ENCODE results near the gene FAM120AOS.

The FAM120AOS gene

GRCh38 chr9:93437996-93438395, 15.4 kb downstream of the FAM120AOS start:
- DNase-seq (ENCODE audit: low read depth, low spot score): no peak

DNA sequence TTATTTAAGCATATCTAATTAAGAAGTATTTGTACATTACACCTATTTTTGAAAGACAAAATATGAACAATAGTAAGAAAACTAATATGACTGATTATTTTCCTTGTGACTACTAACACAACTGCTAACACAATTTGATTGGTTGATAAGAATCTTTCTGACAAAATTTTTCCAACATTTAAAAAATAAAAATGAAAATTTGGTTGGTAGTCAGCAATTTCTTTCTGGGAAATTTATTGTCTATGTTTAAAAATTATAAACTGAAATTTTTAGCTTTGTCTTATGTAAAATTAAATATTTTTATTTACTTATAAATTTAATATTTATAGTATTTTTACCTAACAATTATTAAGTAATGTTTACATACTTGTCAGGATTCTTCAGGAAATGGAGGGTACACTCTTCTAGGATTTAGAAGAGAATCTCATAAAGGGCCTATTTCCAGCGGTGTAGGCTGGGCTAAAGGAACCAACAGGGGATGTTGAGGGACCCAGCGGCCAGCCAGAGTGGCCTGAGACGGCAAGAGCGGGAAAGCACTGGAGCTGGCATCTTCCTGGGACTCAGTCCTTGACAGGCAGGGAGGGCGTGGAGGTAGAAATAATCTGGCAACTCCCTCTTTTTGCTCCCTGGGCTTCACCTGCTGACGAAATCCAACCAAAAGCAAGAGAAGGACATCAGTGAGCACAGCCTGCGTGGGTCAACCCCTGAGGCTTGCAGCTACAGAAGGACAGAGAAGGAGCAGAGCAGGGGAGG, 16.6 kb downstream of the FAM120AOS start:
- DNase-seq (ENCODE audit: low read depth, low spot score): no peak

DNA sequence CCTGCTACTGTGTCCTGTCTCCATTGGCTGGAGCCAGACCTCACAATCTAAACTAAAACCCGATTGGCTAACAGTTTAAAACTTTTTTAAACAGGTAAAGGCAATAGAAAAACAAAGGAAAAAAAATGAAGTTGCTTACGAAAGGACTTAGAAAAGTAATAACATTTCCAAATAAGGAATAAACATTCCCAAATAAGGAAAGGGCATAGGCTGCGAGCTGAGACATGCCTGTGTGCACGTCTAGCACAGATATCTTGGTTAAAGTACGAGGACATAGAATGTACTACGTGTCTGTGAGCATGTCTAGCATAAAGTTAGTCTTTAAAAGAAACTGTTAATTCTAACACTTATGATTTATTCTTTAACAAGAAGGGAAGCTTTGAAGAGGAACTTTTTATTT, 17.2 kb downstream of the FAM120AOS start:
- no peak for DNase-seq (ENCODE audit: low read depth, low spot score)

- DNase-seq (ENCODE audit: low read depth, low spot score): no peak
Measured at GRCh38 chr9:93435386-93435785, 18.0 kb downstream of the FAM120AOS start.

DNA sequence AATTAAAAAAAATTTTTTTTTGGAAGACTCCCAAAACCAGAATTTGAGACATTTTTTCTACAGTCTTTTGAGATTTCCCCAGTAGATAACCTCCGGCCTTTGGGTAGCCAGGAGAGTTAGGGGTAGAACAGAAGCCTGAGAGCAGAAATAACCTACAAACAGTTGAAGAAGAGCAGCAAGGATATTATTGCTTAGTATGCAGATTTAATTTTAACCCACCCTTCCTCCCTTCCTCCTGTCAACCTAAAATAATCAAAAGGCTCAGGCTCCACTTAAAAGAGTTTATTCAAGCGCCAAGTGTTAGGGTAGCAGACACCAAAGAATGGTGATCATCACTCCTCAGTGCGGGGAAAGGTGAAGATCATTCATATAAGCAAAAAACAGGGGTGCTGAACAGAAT, 19.3 kb downstream of the FAM120AOS start:
- DNase-seq (ENCODE audit: low read depth, low spot score): no peak

DNA sequence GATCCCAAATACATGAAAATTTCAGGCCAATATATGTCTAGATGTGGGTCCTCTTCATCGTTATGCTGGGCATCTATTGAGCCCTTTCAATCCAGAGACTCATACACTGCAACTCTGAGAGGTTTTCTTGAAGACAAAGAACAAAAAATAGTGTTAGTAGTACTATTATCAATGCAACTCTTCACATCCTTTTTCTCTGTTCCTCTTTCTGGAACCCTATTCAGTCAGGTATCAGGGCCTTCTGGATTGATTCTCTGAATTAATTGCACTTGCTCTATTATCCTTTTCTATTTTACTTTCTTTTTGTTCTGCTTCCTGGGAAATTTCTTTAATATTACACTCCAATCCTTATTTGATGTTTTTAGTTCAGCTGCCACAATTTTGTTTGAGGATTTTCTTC, 20.4 kb downstream of the FAM120AOS start:
- DNase-seq (ENCODE audit: low read depth, low spot score): no peak

DNA sequence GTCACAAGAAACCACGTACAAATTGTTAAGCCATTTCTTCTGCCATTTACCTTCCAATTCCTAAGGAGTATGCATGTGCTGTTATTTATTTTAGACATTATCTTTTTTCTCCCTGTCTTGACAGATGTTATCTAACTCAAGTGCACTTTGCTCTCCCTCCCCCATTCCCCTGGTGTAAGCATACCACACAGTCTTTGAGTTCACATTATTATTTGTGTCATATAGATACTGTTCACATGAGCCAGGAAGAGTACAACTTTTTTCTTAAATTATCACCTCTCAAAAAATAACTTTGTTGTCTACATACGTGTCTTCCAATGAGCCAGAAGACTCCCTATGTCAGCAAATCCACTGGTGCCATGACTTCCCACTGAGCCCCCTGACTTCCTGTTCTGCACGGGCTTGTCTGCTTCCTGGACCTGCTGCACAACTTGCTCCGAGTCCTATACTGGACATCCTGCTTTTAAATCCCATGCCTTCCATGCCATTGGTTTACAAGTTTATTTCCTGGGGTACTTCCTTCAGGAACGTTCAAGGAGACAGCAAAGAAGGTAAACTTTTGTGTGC, 21.8 kb downstream of the FAM120AOS start:
- no peak for DNase-seq (ENCODE audit: low read depth, low spot score)

- DNase-seq (ENCODE audit: low read depth, low spot score): no peak
Measured at GRCh38 chr9:93427655-93428379, 25.6 kb downstream of the FAM120AOS start.

- DNase-seq (ENCODE audit: low read depth, low spot score): no peak
Measured at GRCh38 chr9:93422977-93423616, 30.3 kb downstream of the FAM120AOS start.

DNA sequence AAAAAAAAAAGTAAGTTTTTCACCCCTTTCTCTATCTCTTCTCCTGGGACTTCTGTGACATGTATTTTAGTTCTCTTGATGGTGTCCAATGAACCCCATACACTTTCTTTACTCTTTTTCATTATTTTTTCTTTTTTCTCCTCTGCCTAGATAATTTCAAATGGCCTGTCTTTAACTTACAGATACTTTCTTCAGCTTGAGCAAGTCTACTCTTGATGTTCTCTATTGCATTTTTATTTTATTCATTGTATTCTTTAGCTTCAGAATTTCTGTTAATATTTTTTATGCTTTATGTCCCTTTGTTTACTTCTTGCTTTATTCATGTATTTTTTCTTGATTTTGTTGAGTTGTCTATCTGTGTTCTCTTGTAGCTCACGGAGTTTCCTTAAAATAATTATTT, 34.4 kb downstream of the FAM120AOS start:
- DNase-seq (ENCODE audit: low read depth, low spot score): no peak

GRCh38 chr9:93417538-93417937, 35.8 kb downstream of the FAM120AOS start:
- DNase-seq (ENCODE audit: low read depth, low spot score): no peak

DNA sequence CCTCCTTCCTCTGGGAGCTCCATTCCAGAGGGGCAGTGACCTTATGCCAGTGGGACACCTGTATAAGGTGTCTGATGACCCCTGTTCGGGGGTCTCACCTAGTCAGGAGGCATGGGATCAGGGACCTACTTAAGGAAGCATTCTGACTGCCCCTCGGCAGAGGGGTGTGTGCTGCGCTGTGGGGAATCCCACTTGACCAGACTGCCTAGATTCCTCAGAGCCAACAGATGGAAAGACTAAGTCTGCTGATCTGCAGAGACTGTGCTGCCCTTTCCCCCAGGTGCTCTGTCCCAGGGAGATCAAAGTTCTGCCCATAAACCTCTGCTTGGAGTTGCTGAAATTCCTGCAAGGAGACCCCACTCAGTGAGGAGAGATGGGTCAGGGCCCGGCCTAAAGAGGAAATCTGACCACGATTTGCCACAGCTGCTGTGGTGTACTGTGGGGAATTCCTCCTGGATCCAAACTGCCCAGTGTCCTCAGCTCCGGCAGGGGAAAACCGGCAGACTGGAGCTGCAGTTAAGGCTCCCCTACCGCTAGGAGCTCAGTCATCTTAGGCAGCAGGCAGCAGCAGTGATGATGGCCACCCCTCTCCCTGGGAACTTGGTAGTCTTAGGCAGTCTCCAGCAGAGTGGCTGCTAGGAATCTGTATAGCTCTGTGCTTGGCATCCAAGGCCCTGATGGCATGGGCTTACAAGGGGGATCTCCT, 36.7 kb downstream of the FAM120AOS start:
- DNase-seq (ENCODE audit: low read depth, low spot score): no peak

- no peak for DNase-seq (ENCODE audit: low read depth, low spot score)
Measured at GRCh38 chr9:93415176-93415690, 38.1 kb downstream of the FAM120AOS start.

GRCh38 chr9:93413530-93413929, 39.9 kb downstream of the FAM120AOS start:
- no peak for DNase-seq (ENCODE audit: low read depth, low spot score)

- no peak for DNase-seq (ENCODE audit: low read depth, low spot score)
Measured at GRCh38 chr9:93406371-93406770, 47.0 kb downstream of the FAM120AOS start.

DNA sequence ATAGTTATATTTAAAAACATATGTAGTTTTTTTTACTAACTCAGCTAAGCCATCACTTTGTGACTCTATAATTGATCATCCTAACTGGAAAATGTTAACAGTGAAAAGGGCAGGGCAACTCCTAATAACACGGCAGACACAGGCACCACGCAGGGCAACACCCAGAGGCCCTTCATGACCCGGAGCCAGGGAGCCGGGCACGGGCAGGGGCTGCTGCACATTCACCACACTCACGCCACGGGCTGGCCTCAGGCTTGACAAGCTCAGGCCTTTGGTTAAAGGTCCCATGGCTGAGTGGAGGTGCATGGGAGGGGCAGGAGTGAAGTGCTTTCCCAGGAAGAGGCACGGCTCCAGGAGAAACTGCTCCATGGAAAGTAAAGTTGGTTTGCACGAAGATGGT, 54.9 kb downstream of the FAM120AOS start:
- DNase-seq (ENCODE audit: low read depth, low spot score): no peak

- DNase-seq (ENCODE audit: low read depth, low spot score): no peak
Measured at GRCh38 chr9:93397661-93398373, 55.6 kb downstream of the FAM120AOS start.

Measured in iPS DF 19.7 (cell line).